Upper lobe of left lung (tissue), 4 donors: ENCODE results near the gene MYO3B.

Experiments
- CTCF ChIP-seq, 6 experiments: fragments of 450-650 bp in 4 of 6; fragments of 200-600 bp in 2 of 6; sonication (generic) in 2 of 6; IDR thresholded peaks; one replicate each; pipeline ENCODE4 v1.5.1; 2016 to 2019; ENCODE audit warnings: antibody characterized with exemption in 6 of 6
- EP300 ChIP-seq, 4 donors: sonication (generic); formaldehyde crosslinking; IDR thresholded peaks; one replicate each; pipeline ENCODE4 v1.5.1; 2017; ENCODE audit warnings: antibody characterized with exemption in 4 of 4, control low read depth in 2 of 4
- POLR2A ChIP-seq, 4 donors: fragments of 450-650 bp; IDR thresholded peaks; one replicate each; pipeline ENCODE4 v1.5.1; 2016 to 2017; ENCODE audit warnings: antibody characterized with exemption in 4 of 4, mild to moderate bottlenecking in 2 of 4
- POLR2AphosphoS5 ChIP-seq, 2 donors: sonication (generic); formaldehyde crosslinking; IDR thresholded peaks; one replicate each; pipeline ENCODE4 v1.5.1; 2017; ENCODE audit warnings: antibody characterized with exemption in 2 of 2

GRCh38 chr2:170553748-170554147 is 375.8 kb downstream of the MYO3B start:
- TF ChIP-seq CTCF (IDR thresholded peaks at IDR 0.05), result no peak
- no peak for TF ChIP-seq POLR2A (IDR thresholded peaks at IDR 0.05)
- TF ChIP-seq POLR2AphosphoS5 (IDR thresholded peaks at IDR 0.05), result no peak
- TF ChIP-seq EP300 (IDR thresholded peaks at IDR 0.05), result no peak
